ENCODE results near the gene LGR6. TPM values are rescaled to one million over a fixed set of nuclear protein-coding genes. Genes with fewer than 3 reads are reported as not detected.

LGR6 gene
- total and polyA plus RNA-seq, 2 of the 4 experiments (the other 2 are of a cell fraction) = not detected

DNA sequence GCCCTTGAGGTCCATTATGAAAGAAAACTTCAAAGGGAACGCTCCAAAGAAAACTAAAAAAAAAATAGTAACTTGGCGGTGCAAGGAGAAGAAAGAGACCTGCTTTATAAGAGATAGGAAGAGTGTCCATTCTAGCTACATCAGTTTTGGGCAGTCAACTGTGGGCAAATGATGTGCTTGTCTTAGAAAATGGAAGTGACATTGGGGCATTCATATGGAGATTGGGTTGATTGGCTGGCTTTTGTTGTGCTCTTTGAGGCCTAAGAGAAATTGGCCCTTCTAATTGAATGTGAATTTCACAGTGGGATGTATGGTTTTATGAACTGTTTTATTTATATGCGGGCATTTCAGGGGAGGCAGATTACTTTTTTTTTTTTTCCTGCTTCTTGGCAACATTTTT is 168.1 kb downstream of the LGR6 start:
- Histone ChIP-seq H4K5ac (ENCODE audit: low read depth, low read length) (no peak overlapping the region), H4K91ac (ENCODE audit: insufficient read depth, low read depth, low read length) (no peak overlapping the region), H3K36me3 (ENCODE audit: control insufficient read depth, insufficient read depth, low read length) (no peaks in the 10 kb centered on the region), H2AK5ac (ENCODE audit: low read depth, low read length) (no peak overlapping the region), H4K20me1 (ENCODE audit: insufficient read depth, low read length) (no peaks in the 10 kb centered on the region; the same call in 1 of the 2 replicates), H2BK120ac (ENCODE audit: low read depth, low read length) (no peak overlapping the region), H3K9me3 (ENCODE audit: control insufficient read depth, insufficient read depth, low read length) (no peaks in the 10 kb centered on the region), H4K8ac (ENCODE audit: low read depth in 2 of 2, low read length in 2 of 2) (no peak overlapping the region), H3K27me3 (ENCODE audit: control insufficient read depth, insufficient read depth, low read length) (no peaks in the 10 kb centered on the region), H3K79me1 (ENCODE audit: low read depth in 1 of 2, low read length in 2 of 2) (peaks cover 9 to 15% of the 10 kb centered on the region in 2 experiments; a peak in 2 of 4 replicates), H3K4me1 (ENCODE audit: control insufficient read depth, insufficient read depth, low read length) (peaks cover 2% of the 10 kb centered on the region), H2BK15ac (ENCODE audit: low read depth, low read length) (no peak overlapping the region), H2AK9ac (replicated peaks; ENCODE audit: low read depth, low read length, poor library complexity) (no peak overlapping the region), H3K14ac (replicated peaks; ENCODE audit: low read depth, low read length) (no peak overlapping the region), H2BK5ac (ENCODE audit: low read depth, low read length, poor library complexity, severe bottlenecking) (no peak overlapping the region), H3K56ac (ENCODE audit: extremely low read depth, insufficient read depth, low read length) (no peak overlapping the region), H3K23ac (ENCODE audit: low read depth, low read length) (no peak overlapping the region), H3K4me3 (ENCODE audit: insufficient read depth, low read depth, low read length) (no peak overlapping the region), H2BK20ac (ENCODE audit: low read depth, low read length) (no peak overlapping the region), H3K9ac (ENCODE audit: low read depth, low read length) (no peak overlapping the region), H3K27ac (ENCODE audit: insufficient read depth, low read length) (no peak overlapping the region), H3K4ac (ENCODE audit: low read depth, low read length) (no peak overlapping the region), H3K4me2 (ENCODE audit: low read depth, low read length) (no peak overlapping the region), H3K9me1 (ENCODE audit: insufficient read depth, low read length) (no peaks in the 10 kb centered on the region), H2AFZ (replicated peaks; ENCODE audit: low read length, poor library complexity) (no peak overlapping the region), H3K18ac (ENCODE audit: low read depth, low read length) (no peak overlapping the region)
- ATAC-seq (ENCODE audit: low read depth) (no peak), DNase-seq (no peak)
- WGBS, 2 experiments (ENCODE audit: extremely low coverage in 2 of 2, insufficient read length in 1 of 2) = 83% methylated on average over 1 of the region's 3 CpGs; no CpG with 5 or more reads in 1 of the 2 experiments
- intact Hi-C loops (cut with micrococcal nuclease) (no loop called here), dilution Hi-C loops (cut with HindIII; ENCODE audit: low sequenced_read_pairs, unreplicated experiment) (no loop called here), in situ Hi-C loops (cut with MboI; ENCODE audit: low sequenced_read_pairs) (no loop called here)
- POLR2A ChIA-PET (ENCODE audit: unreplicated experiment) = no interaction called here
- no TSS peak for BruUV-seq (replicated peaks)
- CTCF ChIA-PET = no interaction called here
- TF ChIP-seq RAD21 (IDR thresholded peaks at IDR 0.05; ENCODE audit: low read length) (no peak), POLR2A (IDR thresholded peaks at IDR 0.05; ENCODE audit: low read depth, low read length) (no peak), CHD1 (IDR thresholded peaks at IDR 0.05; ENCODE audit: low read depth, low read length) (no peak), CEBPB (IDR thresholded peaks at IDR 0.05; ENCODE audit: low read depth, low read length) (no peak), RCOR1 (IDR thresholded peaks at IDR 0.05; ENCODE audit: insufficient replicate concordance, low read length) (no peak), MAFK (IDR thresholded peaks at IDR 0.05; ENCODE audit: low read depth, low read length) (no peak), NFE2L2 (IDR thresholded peaks at IDR 0.05; ENCODE audit: low read depth, low read length) (no peak), RFX5 (IDR thresholded peaks at IDR 0.05; ENCODE audit: low read depth, low read length) (no peak), BHLHE40 (IDR thresholded peaks at IDR 0.05; ENCODE audit: low read depth, low read length) (no peak)
- TF ChIP-seq, protein P1, sequence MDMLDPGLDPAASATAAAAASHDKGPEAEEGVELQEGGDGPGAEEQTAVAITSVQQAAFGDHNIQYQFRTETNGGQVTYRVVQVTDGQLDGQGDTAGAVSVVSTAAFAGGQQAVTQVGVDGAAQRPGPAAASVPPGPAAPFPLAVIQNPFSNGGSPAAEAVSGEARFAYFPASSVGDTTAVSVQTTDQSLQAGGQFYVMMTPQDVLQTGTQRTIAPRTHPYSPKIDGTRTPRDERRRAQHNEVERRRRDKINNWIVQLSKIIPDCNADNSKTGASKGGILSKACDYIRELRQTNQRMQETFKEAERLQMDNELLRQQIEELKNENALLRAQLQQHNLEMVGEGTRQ (IDR thresholded peaks at IDR 0.05; ENCODE audit: low read depth, low read length) = no peak
